ENCODE data around the gene RPRM.
"Not testable (repeated sequence)": the region's sequence is repeated elsewhere in the genome, so short reads cannot be mapped to it uniquely, and the experiment has no call there.

RPRM gene

DNA sequence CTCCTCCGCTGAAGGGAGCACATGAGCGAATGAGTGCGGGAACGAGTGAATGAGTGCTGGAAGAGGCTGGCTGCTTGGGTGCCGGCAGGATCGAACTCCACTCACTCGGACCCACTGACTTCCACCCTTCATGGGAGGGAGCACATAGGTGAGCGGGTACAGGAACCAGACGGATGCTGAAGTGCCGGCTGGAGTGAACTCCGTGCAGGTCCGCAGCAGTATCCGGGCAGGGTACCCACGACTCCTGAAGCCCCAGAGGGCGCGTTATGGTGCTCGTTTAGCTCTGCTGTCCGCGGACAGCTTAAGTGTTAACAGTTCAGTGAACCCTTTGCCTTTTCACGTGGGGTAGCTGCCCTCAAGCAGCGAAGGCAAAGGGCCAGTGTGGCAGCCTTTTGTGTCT, 23.2 kb downstream of the RPRM start:
- no peak for DNase-seq

DNA sequence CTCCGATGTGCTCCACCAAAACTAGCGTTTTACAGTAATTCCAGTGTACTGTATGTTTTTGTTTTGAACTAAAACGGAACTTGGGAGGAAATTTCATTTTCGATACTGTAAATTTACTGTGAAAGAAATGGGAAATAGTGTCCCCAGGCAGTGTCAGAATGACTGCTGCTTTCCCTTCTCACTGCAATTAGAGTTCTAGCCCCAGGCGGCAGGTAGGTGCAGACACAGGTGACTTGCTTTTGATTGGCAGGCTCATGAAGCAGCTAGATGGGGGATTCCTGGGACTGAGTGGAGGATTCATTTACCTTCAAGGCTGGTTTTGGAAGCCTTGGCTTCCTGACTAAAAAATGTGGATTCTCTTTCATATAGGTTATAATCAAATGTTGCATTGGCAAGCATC, 27.0 kb downstream of the RPRM start:
- DNase-seq = no peak

DNA sequence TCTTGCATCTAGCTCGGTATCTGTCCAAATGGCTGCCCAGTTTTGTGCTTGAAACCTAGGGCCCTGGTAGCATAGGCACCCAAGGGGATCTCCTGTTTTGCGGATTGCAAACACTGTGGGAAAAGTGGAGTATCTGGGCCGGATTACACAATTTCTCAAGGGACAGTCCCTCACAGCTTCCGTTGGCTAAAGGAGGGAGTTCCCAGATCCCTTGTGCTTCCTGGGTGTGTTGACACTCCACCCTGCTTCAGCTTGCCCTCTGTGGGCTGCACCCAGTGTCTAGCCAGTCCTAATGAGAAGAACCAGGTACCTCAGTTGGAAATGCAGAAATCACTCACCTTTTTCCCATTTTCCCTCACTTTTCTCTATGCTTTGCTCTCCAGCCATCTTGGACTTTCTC, 35.5 kb downstream of the RPRM start:
- DNase-seq = no peak

DNA sequence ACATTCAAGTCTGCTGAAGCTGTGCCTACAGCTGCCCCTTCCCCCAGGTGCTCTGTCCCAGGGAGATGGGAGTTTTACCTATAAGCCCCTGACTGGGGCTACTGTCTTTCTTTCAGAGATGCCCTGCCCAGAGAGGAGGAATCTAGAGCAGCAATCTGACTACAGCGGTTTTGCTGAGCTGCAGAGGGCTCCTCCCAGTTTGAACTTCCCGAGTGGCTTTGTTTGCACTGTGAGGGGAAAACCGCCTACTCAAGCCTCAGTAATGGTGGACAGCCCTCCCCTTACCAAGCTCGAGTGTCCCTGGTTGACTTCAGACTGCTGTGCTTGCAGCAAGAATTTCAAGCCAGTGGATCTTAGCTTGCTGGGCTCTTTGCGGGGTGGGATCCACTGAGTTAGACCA, 35.9 kb downstream of the RPRM start:
- not testable (repeated sequence) for DNase-seq

DNA sequence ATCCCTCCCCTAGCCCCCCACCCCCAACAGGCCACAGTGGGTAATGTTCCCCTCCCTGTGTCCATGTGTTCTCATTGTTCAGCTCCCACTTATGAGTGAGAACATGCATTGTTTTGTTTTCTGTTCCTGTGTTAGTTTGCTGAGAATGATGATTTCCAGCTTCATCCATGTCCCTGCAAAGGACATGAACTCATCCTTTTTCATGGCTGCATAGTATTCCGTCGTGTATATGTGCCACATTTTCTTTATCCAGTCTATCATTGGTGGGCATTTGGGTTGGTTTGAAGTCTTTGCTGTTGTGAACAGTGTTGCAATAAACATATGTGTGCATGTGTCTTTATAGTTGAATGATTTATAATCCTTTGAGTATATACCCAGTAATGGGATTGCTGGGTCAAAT, 38.5 kb downstream of the RPRM start:
- not testable (repeated sequence) for DNase-seq

DNA sequence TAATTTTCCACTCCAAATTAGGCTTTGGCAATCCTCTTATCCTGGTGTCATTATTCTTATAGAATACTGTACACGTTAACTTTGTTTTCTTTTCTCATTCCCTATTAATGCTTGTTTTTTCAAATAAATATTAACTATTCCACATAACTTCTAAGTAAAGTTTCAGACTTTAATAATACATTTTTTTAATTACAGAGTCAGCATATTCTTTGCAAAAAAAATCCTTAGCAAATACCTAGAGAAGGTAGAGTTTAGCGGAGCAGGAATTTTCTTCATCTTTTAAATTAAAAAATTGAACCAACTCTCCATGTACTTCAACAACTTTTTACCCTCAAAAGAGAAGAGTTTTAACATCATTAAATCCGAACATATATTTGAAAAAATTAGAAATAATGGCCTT, 45.2 kb downstream of the RPRM start:
- no peak for DNase-seq

DNA sequence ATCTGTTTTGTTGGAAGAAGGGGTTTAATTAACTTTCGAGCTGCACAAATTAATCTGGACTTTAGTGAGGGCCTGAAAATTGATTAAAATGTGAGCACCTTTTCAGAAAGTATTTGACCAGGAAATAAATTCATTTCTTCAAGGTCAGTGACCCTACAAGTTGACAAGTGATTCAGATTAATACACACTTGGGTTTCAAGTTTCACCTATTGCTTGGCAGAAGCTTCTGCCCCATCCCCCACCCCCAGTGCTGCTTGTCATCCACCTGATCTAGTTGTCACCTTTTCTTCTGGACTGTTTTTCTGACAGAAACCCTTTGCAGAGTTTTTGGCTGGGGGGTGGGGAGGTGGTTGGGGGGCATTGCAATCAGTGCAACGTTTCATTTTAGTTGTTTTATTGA, 46.2 kb downstream of the RPRM start:
- no peak for DNase-seq

DNA sequence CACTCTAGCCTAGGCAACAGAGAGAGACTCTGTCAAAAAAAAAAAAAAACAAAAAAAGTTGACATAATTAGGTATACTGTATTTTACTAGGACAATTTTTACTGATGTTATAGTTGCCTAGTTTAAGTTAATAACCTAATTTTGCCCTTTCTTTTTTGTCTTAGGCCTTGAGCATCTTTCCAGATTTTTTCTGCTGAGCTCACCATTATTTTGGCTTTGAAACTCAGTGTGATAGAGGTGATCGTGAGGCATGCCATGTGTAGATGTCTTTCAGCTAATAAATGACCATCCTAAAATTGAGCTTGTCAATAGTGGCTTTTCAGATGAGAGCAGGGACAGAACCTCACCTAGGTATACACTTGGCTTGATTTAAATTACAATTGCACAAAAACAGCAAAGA, 47.4 kb downstream of the RPRM start:
- DNase-seq = no peak
